ENCODE data around the gene NDFIP2.

NDFIP2 gene

GRCh38 chr13:79459906-79460305 lies 21.0 kb upstream of the NDFIP2 start:
- no peaks in the 10 kb centered on the region for H3K27me3 ChIP-seq (ENCODE audit: control insufficient read depth, insufficient read depth, low read length)
- no peak overlapping the region for H3K27ac ChIP-seq (ENCODE audit: low read depth, low read length)
- no peak overlapping the region for H3K4me3 ChIP-seq (ENCODE audit: low read depth, low read length)
- no peaks in the 10 kb centered on the region for H3K4me1 ChIP-seq (ENCODE audit: control insufficient read depth, insufficient read depth, low read length)
- H3K36me3 ChIP-seq (ENCODE audit: control insufficient read depth, insufficient read depth, low read length) = no peaks in the 10 kb centered on the region
- no peaks in the 10 kb centered on the region for H3K9me3 ChIP-seq (ENCODE audit: control insufficient read depth, insufficient read depth, low read depth, low read length)
- H3K9ac ChIP-seq (ENCODE audit: low read length) = no peak overlapping the region

GRCh38 chr13:79462895-79463294 lies 18.1 kb upstream of the NDFIP2 start:
- H3K36me3 ChIP-seq (ENCODE audit: control insufficient read depth, insufficient read depth, low read length) = no peaks in the 10 kb centered on the region
- H3K9ac ChIP-seq (ENCODE audit: low read length) = no peak overlapping the region
- no peak overlapping the region for H3K27ac ChIP-seq (ENCODE audit: low read depth, low read length)
- no peaks in the 10 kb centered on the region for H3K27me3 ChIP-seq (ENCODE audit: control insufficient read depth, insufficient read depth, low read length)
- H3K4me1 ChIP-seq (ENCODE audit: control insufficient read depth, insufficient read depth, low read length) = no peaks in the 10 kb centered on the region
- H3K9me3 ChIP-seq (ENCODE audit: control insufficient read depth, insufficient read depth, low read depth, low read length) = no peaks in the 10 kb centered on the region
- no peak overlapping the region for H3K4me3 ChIP-seq (ENCODE audit: low read depth, low read length)

GRCh38 chr13:79463604-79464003 lies 17.4 kb upstream of the NDFIP2 start:
- Histone ChIP-seq H3K9ac (ENCODE audit: low read length) (no peak overlapping the region), H3K27ac (ENCODE audit: low read depth, low read length) (no peak overlapping the region), H3K27me3 (ENCODE audit: control insufficient read depth, insufficient read depth, low read length) (no peaks in the 10 kb centered on the region), H3K4me3 (ENCODE audit: low read depth, low read length) (no peak overlapping the region), H3K9me3 (ENCODE audit: control insufficient read depth, insufficient read depth, low read depth, low read length) (no peaks in the 10 kb centered on the region), H3K36me3 (ENCODE audit: control insufficient read depth, insufficient read depth, low read length) (no peaks in the 10 kb centered on the region), H3K4me1 (ENCODE audit: control insufficient read depth, insufficient read depth, low read length) (no peaks in the 10 kb centered on the region)

GRCh38 chr13:79466872-79467271 lies 14.1 kb upstream of the NDFIP2 start:
- Histone ChIP-seq H3K4me1 (ENCODE audit: control insufficient read depth, insufficient read depth, low read length) (no peaks in the 10 kb centered on the region), H3K9ac (ENCODE audit: low read length) (no peak overlapping the region), H3K9me3 (ENCODE audit: control insufficient read depth, insufficient read depth, low read depth, low read length) (no peaks in the 10 kb centered on the region)

GRCh38 chr13:79468402-79468801 lies 12.6 kb upstream of the NDFIP2 start:
- H3K36me3 ChIP-seq (ENCODE audit: control insufficient read depth, insufficient read depth, low read length) = no peaks in the 10 kb centered on the region
- no peaks in the 10 kb centered on the region for H3K4me1 ChIP-seq (ENCODE audit: control insufficient read depth, insufficient read depth, low read length)
- no peak overlapping the region for H3K27ac ChIP-seq (ENCODE audit: low read depth, low read length)
- no peaks in the 10 kb centered on the region for H3K27me3 ChIP-seq (ENCODE audit: control insufficient read depth, insufficient read depth, low read length)
- no peak overlapping the region for H3K9ac ChIP-seq (ENCODE audit: low read length)
- H3K9me3 ChIP-seq (ENCODE audit: control insufficient read depth, insufficient read depth, low read depth, low read length) = no peaks in the 10 kb centered on the region
- no peak overlapping the region for H3K4me3 ChIP-seq (ENCODE audit: low read depth, low read length)

More at GRCh38 chr13:79466872-79467271, 14.1 kb upstream of the NDFIP2 start:
- Histone ChIP-seq H3K36me3 (ENCODE audit: control insufficient read depth, insufficient read depth, low read length) (no peaks in the 10 kb centered on the region), H3K27ac (ENCODE audit: low read depth, low read length) (no peak overlapping the region), H3K4me3 (ENCODE audit: low read depth, low read length) (no peak overlapping the region), H3K27me3 (ENCODE audit: control insufficient read depth, insufficient read depth, low read length) (no peaks in the 10 kb centered on the region)

- Histone ChIP-seq H3K27ac (ENCODE audit: low read depth, low read length) (no peak overlapping the region), H3K27me3 (ENCODE audit: control insufficient read depth, insufficient read depth, low read length) (no peaks in the 10 kb centered on the region), H3K9ac (ENCODE audit: low read length) (no peak overlapping the region), H3K9me3 (ENCODE audit: control insufficient read depth, insufficient read depth, low read depth, low read length) (no peaks in the 10 kb centered on the region), H3K4me3 (ENCODE audit: low read depth, low read length) (no peak overlapping the region), H3K4me1 (ENCODE audit: control insufficient read depth, insufficient read depth, low read length) (no peaks in the 10 kb centered on the region), H3K36me3 (ENCODE audit: control insufficient read depth, insufficient read depth, low read length) (no peaks in the 10 kb centered on the region)
Observed at GRCh38 chr13:79468819-79469218, 12.1 kb upstream of the NDFIP2 start.

GRCh38 chr13:79469608-79470007 lies 11.3 kb upstream of the NDFIP2 start:
- Histone ChIP-seq H3K4me1 (ENCODE audit: control insufficient read depth, insufficient read depth, low read length) (no peaks in the 10 kb centered on the region), H3K4me3 (ENCODE audit: low read depth, low read length) (no peak overlapping the region), H3K27ac (ENCODE audit: low read depth, low read length) (no peak overlapping the region), H3K36me3 (ENCODE audit: control insufficient read depth, insufficient read depth, low read length) (no peaks in the 10 kb centered on the region), H3K9me3 (ENCODE audit: control insufficient read depth, insufficient read depth, low read depth, low read length) (no peaks in the 10 kb centered on the region), H3K27me3 (ENCODE audit: control insufficient read depth, insufficient read depth, low read length) (no peaks in the 10 kb centered on the region), H3K9ac (ENCODE audit: low read length) (no peak overlapping the region)

GRCh38 chr13:79470666-79471065 lies 10.3 kb upstream of the NDFIP2 start:
- no peaks in the 10 kb centered on the region for H3K4me1 ChIP-seq (ENCODE audit: control insufficient read depth, insufficient read depth, low read length)

GRCh38 chr13:79475569-79475968 lies 5.4 kb upstream of the NDFIP2 start:
- H3K4me3 ChIP-seq (ENCODE audit: low read depth, low read length) = no peak overlapping the region
- H3K27me3 ChIP-seq (ENCODE audit: control insufficient read depth, insufficient read depth, low read length) = peaks cover 12% of the 10 kb centered on the region
- H3K27ac ChIP-seq (ENCODE audit: low read depth, low read length) = no peak overlapping the region
- no peaks in the 10 kb centered on the region for H3K4me1 ChIP-seq (ENCODE audit: control insufficient read depth, insufficient read depth, low read length)
- no peaks in the 10 kb centered on the region for H3K9me3 ChIP-seq (ENCODE audit: control insufficient read depth, insufficient read depth, low read depth, low read length)
- no peak overlapping the region for H3K9ac ChIP-seq (ENCODE audit: low read length)
- H3K36me3 ChIP-seq (ENCODE audit: control insufficient read depth, insufficient read depth, low read length) = no peaks in the 10 kb centered on the region

More at GRCh38 chr13:79470666-79471065, 10.3 kb upstream of the NDFIP2 start:
- H3K9ac ChIP-seq (ENCODE audit: low read length) = no peak overlapping the region
- no peak overlapping the region for H3K27ac ChIP-seq (ENCODE audit: low read depth, low read length)
- H3K9me3 ChIP-seq (ENCODE audit: control insufficient read depth, insufficient read depth, low read depth, low read length) = no peaks in the 10 kb centered on the region
- no peaks in the 10 kb centered on the region for H3K27me3 ChIP-seq (ENCODE audit: control insufficient read depth, insufficient read depth, low read length)
- H3K36me3 ChIP-seq (ENCODE audit: control insufficient read depth, insufficient read depth, low read length) = no peaks in the 10 kb centered on the region
- H3K4me3 ChIP-seq (ENCODE audit: low read depth, low read length) = no peak overlapping the region

GRCh38 chr13:79477968-79478367 lies 3.0 kb upstream of the NDFIP2 start:
- no peaks in the 10 kb centered on the region for H3K36me3 ChIP-seq (ENCODE audit: control insufficient read depth, insufficient read depth, low read length)
- peaks cover 14% of the 10 kb centered on the region for H3K27me3 ChIP-seq (ENCODE audit: control insufficient read depth, insufficient read depth, low read length)

GRCh38 chr13:79479882-79480281 lies 1.1 kb upstream of the NDFIP2 start:
- Histone ChIP-seq H3K27ac (ENCODE audit: low read depth, low read length) (no peak overlapping the region), H3K4me3 (ENCODE audit: low read depth, low read length) (no peak overlapping the region), H3K36me3 (ENCODE audit: control insufficient read depth, insufficient read depth, low read length) (no peaks in the 10 kb centered on the region), H3K4me1 (ENCODE audit: control insufficient read depth, insufficient read depth, low read length) (peaks cover 7% of the 10 kb centered on the region; the same call in 1 of the 2 replicates), H3K9me3 (ENCODE audit: control insufficient read depth, insufficient read depth, low read depth, low read length) (no peaks in the 10 kb centered on the region), H3K9ac (ENCODE audit: low read length) (no peak overlapping the region), H3K27me3 (ENCODE audit: control insufficient read depth, insufficient read depth, low read length) (peaks cover 14% of the 10 kb centered on the region)

More at GRCh38 chr13:79477968-79478367, 3.0 kb upstream of the NDFIP2 start:
- H3K27ac ChIP-seq (ENCODE audit: low read depth, low read length) = no peak overlapping the region
- no peak overlapping the region for H3K9ac ChIP-seq (ENCODE audit: low read length)
- no peaks in the 10 kb centered on the region for H3K9me3 ChIP-seq (ENCODE audit: control insufficient read depth, insufficient read depth, low read depth, low read length)
- peaks cover 2% of the 10 kb centered on the region; the same call in 1 of the 2 replicates for H3K4me1 ChIP-seq (ENCODE audit: control insufficient read depth, insufficient read depth, low read length)
- H3K4me3 ChIP-seq (ENCODE audit: low read depth, low read length) = no peak overlapping the region

GRCh38 chr13:79481685-79482052 lies 714 bp downstream of the NDFIP2 start:
- Histone ChIP-seq H3K4me1 (ENCODE audit: control insufficient read depth, insufficient read depth, low read length) (peaks cover 7% of the 10 kb centered on the region; the same call in 1 of the 2 replicates), H3K27me3 (ENCODE audit: control insufficient read depth, insufficient read depth, low read length) (peaks cover 14% of the 10 kb centered on the region), H3K9ac (ENCODE audit: low read length) (peak overlapping the region; percentile 85), H3K27ac (ENCODE audit: low read depth, low read length) (peak overlapping the region; percentile 27; the same call in 1 of the 2 replicates), H3K4me3 (ENCODE audit: low read depth, low read length) (peak overlapping the region; percentile 90), H3K36me3 (ENCODE audit: control insufficient read depth, insufficient read depth, low read length) (no peaks in the 10 kb centered on the region), H3K9me3 (ENCODE audit: control insufficient read depth, insufficient read depth, low read depth, low read length) (no peaks in the 10 kb centered on the region)

Measured in HUES6 (cell line).